Ovary (tissue), 3 donors: ENCODE measurements around the gene PTPRN2.

Experiments used
- EP300 ChIP-seq: sonication (generic); formaldehyde crosslinking; IDR thresholded peaks from one replicate; pipeline ENCODE4 v1.6.1; 2017; ENCODE audit warnings: antibody characterized with exemption
- POLR2A ChIP-seq: fragments of 450-650 bp; IDR thresholded peaks from one replicate; pipeline ENCODE4 v1.6.1; 2017; ENCODE audit warnings: antibody characterized with exemption, mild to moderate bottlenecking, moderate library complexity
- TF ChIP-seq, protein P1 (sequence below), 3 donors: fragments of 450-650 bp in 2 of 3; fragments of 200-600 bp in 1 of 3; IDR thresholded peaks; one replicate each; pipeline versions ENCODE4 v1.5.1 to v1.8.0; 2016 to 2022; ENCODE audit warnings: antibody characterized with exemption in 3 of 3, mild to moderate bottlenecking in 1 of 3
- donor health status: DM: no; HTN: no; CAD: no.

DNA sequence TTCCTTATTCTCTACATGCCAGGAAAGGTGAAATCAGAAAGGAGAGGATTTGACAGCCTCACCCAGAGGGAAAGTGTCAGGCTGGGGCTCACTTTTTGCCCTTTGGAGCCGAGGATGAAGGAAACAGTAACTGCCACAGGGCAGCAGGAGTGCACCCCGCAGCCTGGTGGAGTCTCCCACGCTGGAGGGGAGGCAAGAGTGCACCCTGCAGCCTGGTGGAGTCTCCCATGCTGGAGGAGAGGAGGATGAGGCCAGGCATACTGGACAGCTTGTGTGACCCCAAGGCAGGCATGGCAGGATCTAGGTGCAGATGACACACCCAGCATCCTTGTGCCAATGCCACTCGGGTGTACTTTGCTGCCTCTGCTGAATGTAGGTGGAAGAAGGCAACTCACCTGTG, 766.8 kb downstream of the PTPRN2 start:
- TF ChIP-seq EP300 (no peak), POLR2A (no peak)
- TF ChIP-seq, protein P1, sequence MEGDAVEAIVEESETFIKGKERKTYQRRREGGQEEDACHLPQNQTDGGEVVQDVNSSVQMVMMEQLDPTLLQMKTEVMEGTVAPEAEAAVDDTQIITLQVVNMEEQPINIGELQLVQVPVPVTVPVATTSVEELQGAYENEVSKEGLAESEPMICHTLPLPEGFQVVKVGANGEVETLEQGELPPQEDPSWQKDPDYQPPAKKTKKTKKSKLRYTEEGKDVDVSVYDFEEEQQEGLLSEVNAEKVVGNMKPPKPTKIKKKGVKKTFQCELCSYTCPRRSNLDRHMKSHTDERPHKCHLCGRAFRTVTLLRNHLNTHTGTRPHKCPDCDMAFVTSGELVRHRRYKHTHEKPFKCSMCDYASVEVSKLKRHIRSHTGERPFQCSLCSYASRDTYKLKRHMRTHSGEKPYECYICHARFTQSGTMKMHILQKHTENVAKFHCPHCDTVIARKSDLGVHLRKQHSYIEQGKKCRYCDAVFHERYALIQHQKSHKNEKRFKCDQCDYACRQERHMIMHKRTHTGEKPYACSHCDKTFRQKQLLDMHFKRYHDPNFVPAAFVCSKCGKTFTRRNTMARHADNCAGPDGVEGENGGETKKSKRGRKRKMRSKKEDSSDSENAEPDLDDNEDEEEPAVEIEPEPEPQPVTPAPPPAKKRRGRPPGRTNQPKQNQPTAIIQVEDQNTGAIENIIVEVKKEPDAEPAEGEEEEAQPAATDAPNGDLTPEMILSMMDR (IDR thresholded peaks at IDR 0.05): no peak
